GM19438 (cell line): ENCODE results near the gene DENND1C.
"Not testable (repeated sequence)": the region's sequence is repeated elsewhere in the genome, so short reads cannot be mapped to it uniquely, and the experiment has no call there.

Source experiments
- ATAC-seq: cut with Tn5 transposase; IDR thresholded peaks from one replicate; pipeline ENCODE4 v1.9.1; 2021; ENCODE audit warnings: low read depth; ENCODE audit not compliant: unreplicated experiment

The DENND1C gene

GRCh38 chr19:6458695-6459261 is 22.8 kb downstream of the DENND1C start:
- no peak for ATAC-seq

GRCh38 chr19:6457958-6458694 is 23.5 kb downstream of the DENND1C start:
- ATAC-seq: no peak

GRCh38 chr19:6455924-6456323 is 25.7 kb downstream of the DENND1C start:
- no peak for ATAC-seq

GRCh38 chr19:6453951-6454565 is 27.5 kb downstream of the DENND1C start:
- no peak for ATAC-seq

- no peak for ATAC-seq
Measured at GRCh38 chr19:6452899-6453298, 28.7 kb downstream of the DENND1C start.

GRCh38 chr19:6452223-6452614 is 29.4 kb downstream of the DENND1C start:
- no peak for ATAC-seq

GRCh38 chr19:6451583-6452222 is 29.9 kb downstream of the DENND1C start:
- ATAC-seq: no peak

GRCh38 chr19:6450166-6450565 is 31.4 kb downstream of the DENND1C start:
- ATAC-seq: no peak

GRCh38 chr19:6448045-6448444 is 33.5 kb downstream of the DENND1C start:
- ATAC-seq: no peak

GRCh38 chr19:6446452-6446851 is 35.1 kb downstream of the DENND1C start:
- no peak for ATAC-seq

GRCh38 chr19:6443986-6444385 is 37.6 kb downstream of the DENND1C start:
- ATAC-seq: no peak

- ATAC-seq: no peak
Measured at GRCh38 chr19:6442087-6442688, 39.4 kb downstream of the DENND1C start.

GRCh38 chr19:6440905-6441304 is 40.7 kb downstream of the DENND1C start:
- no peak for ATAC-seq

GRCh38 chr19:6439743-6440142 is 41.8 kb downstream of the DENND1C start:
- ATAC-seq: no peak

- no peak for ATAC-seq
Measured at GRCh38 chr19:6433663-6434062, 47.9 kb downstream of the DENND1C start, which contains the start of gene SLC25A41. Gene SLC25A41 (minus strand): TSS chr19:6433763. CDS start chr19:6433693, 70 bp downstream.

- no peak for ATAC-seq
Measured at GRCh38 chr19:6433165-6433564, 48.4 kb downstream of the DENND1C start.

GRCh38 chr19:6431891-6432290 is 49.7 kb downstream of the DENND1C start:
- no peak for ATAC-seq

GRCh38 chr19:6429419-6430221 is 52.0 kb downstream of the DENND1C start:
- no peak for ATAC-seq

GRCh38 chr19:6428692-6429418 is 52.7 kb downstream of the DENND1C start:
- ATAC-seq: not testable (repeated sequence)
